Embryonic facial prominence (tissue), 1 donor: ENCODE data around the gene ZNF99.
"Not testable (repeated sequence)": the region's sequence is repeated elsewhere in the genome, so short reads cannot be mapped to it uniquely, and the experiment has no call there.

Experiments used
- DNase-seq: peaks from one replicate; pipeline ENCODE4 v3.0.0-alpha.2; 2016; ENCODE audit errors: extremely low spot score

The ZNF99 gene

DNA sequence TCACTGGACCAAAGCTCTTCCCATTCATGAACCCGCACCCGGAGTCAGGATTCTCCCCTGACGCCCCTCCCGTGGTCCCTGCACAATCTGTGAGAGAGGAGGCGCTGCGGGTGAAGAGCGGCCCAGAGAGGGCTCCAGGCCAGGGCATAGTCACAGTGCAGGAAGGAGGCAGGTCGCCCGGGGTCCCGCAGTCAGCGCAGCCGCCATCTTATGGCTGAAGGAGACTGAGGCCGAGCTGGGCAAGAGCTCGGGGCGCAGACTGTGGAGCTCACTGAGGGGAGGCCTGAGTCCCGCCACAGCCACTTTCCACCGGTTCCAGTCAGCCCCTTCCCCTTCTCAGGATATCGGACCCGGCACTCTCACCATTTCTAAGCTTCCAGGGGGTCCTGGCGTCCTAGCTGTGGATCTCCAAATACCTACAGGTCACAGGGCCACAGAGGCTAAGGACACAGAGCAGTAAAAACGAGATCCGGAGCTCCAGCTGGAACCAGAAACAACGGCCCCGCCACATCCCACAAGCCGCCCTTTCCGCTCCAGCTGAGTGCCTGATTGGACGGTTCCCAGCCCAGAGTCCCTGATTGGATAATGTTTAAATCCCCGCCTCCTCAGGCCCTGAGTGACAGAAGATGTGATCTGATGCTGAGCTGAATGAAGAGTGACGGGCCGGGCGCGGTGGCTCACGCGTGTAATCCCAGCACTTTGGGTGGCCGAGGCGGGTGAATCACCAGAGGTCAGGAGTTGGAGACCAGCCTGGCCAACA is at the start of gene ZNF99:
Gene ZNF99, minus strand, starts transcription at position 501 of the 760 bp plus-strand sequence. Its CDS starts 135 bp downstream, at position 366.
- DNase-seq, result peak; percentile 30

DNA sequence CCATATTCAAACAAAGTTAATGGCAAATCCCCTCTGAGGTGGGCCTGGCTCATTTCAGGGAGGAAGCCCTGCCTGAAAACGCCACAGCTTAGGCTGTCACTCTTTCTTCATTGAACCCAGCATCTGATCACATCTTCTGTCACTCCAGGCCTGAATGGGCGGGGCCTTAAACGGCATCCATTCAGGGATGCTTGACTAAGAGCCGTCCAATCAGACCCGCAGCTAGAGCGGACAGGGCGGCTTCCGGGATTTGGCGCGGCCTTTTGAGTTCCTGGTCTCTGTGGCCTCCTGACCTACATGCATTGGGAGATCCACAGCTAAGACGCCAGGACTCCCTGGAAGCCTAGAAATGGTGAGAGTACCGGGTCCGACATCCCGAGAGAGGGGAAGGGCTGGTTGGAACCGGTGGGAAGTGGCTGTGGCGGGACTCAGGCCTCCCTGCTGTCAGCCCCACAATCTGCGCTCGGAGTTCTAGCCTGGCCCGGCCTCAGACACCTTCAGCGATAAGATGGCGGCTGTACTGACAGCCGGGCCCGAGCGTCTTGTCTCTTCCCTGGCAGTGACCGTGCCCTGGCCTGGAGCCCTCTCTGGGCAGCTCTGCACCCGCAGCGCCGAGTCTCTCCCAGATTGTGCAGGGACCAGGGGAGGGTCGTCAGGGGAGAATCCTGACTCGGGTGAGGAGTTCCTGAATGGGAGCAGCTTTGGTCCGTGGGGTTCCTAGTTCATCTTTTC is 48.2 kb upstream of the ZNF99 start, which contains the start of gene ZNF723:
Gene ZNF723, plus strand, starts transcription at position 261 of the 732 bp plus-strand sequence. Its CDS starts 89 bp downstream, at position 350.
- DNase-seq, result no peak

DNA sequence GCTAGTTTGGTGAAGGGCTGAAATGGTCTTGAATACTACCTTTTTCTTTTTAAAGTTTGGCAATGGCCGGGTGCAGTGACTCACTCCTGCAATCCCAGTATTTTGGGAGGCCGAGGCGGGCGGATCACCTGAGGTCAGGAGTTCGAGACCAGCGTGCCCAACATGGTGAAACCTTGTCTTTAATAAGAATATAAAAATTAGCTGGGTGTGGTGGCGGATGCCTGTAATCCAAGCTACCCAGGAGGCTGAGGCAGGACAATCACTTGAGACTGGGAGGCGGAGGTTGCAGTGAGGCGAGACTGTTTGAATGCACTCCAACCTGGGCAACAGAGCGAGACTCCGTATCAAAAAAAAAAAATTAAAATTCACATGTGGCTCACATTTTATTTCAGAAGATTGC is 47.3 kb upstream of the ZNF99 start:
- no peak for DNase-seq

DNA sequence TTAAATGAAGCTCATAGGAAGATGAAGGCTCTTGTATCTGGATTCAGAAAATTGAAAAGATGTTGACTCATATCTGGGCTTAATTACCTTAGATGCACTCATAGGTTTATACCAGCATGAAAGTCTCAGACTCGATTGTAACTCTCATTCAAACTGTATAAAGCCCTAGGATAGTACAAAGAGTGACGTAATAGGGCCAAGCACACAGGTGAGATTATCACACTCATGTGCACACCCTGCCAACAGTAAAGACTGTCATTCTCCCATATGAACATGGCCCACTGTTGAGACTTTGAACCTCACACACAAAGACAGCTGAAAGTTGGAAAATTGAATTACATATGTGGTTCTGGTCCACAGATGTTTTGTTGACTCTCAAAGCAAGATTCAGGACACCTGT is 30.2 kb upstream of the ZNF99 start:
- DNase-seq, result no peak

DNA sequence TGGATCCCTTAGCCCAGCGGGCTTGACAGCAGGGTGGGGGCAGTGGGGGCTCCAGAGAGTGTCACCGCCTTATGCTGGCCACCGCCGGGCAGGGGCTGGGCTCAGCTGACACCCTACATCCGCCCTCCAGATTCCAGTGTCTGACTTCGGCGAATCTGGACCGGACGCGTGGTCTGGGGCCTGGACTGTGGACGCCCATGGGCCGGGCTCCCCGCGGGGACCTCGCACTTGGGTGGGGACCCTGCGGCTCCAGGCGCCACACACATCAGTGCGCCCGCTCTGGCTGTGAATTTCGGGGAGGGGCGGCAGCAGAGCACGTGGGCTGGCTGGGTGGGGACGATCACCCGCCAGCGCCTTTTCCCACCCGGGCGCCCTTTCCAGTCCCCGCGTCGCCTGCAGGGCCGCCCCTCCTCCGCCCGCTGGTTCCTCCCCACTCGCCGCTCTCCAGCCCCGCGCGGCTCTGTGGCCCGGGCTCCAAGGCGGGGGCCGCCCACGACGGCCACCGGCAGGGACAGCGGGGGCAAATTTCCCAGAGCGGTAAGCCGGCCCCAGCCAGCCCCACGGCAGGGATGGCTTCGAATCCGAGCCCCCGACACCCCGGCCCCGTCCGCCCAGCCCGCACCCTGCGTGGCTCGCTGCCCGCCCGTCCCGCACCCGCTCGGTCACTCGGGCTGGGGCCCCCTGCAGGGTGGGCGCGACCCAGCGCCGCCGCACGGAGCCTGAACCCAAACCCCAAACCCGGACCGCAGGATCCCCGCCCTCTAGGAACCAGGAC is 23.3 kb upstream of the ZNF99 start:
- DNase-seq, result no peak

DNA sequence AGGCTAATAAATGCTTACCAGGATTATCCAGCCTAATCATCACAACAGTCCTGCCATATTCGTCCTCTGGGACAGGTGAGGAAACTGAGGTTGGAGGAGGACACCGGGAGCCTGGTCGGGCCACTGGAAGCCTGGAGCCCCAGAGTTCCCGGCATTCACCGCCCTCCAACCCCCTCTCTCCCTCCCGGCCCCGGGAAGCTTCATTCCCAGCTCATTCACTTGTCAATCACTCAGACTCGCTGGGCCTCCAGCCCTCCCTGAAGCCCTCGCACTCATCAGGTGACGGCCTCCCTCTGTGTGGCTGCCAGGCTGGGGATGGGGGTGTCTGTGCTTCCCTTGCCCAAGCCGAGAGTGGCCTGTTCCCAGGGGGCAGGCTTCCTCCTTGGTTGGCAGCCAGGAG is 22.5 kb upstream of the ZNF99 start:
- DNase-seq, result no peak

DNA sequence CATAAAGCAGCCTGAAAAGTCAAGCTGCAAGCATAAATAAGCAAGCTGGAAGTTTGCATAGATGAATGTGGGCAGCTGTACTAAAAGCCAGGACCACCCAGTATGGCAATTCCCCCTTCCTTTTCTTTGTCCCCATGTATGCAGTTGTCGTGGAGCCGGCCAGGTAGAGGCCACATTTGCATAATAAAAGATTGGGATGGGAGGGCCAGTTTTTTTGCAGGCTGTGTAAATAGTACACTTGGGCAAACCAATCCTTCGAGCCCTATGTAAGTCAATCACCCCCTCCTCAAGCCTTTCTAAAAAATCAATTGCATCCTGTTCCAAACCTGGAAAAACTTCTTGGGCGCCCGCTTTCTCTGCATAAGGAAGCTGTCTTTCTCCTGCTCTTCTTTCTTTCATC is 13.1 kb upstream of the ZNF99 start:
- DNase-seq, result no peak

DNA sequence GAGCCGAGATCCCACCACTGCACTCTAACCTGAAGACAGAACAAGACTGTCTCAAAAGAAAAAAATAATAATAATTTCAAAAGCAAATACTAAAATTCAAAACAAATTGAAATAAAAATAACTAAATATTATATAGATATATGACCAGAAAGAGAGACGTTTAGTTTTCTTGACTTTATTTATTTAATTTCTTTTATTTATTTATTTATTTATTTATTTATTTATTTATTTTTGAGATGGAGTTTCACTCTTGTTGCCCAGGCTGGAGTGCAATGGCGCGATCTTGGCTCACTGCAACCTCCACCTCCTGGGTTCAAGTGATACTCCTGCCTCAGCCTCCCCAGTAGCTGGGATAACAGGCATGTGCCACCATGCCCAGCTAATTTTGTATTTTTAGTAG is 8.9 kb upstream of the ZNF99 start:
- DNase-seq, result not testable (repeated sequence)

DNA sequence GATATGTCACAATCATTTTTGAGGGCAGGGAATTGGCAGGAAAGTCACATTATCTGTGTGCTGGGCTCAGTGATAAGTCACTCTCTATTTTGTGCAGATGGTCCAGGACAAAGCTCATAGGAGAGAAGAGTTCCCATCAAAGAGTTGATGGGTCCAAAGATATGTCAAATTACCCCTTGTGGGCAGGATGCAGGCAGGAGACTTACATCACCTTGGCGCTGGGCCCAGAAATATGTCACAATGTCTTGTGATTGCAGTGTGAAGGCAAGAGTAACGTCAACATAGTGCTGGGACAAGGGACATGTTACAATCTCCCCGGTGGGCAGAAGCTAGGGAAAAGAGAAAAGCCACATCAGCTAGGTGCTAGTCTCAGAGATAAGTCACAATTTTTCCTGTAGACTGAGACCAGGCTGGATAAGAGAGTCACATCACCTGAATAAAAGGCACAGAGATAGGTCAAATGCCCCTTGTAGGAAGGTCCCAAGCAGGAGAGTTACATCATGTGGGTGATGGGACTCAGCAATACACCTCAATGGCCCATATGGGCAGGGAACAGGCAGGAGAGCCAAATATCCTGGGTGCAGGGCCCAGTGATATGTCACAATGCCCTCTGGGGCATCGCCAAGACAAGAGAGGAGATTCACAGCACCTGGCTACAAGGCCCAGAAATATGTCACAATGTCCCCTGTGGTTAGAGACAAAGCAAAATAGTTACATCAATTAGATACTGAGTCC is 47.9 kb downstream of the ZNF99 start:
- DNase-seq, result no peak

DNA sequence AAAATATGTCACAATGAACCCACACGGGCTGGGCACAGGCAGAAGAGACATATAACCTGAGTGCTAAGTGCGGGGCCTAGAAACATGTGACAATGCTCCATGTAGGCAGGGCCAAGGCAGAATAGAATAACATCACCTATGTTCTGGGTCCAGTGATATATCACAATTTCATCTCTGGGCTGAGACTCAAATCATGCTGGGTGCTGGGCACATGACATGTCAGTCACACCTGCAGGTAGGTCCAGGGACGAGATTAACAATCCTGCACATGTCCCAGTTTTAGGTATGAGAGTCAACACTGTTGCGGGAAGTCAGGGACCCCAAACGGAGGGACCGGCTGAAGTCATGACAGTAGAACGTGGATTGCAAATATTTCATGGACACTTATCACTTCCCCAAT is 50.3 kb downstream of the ZNF99 start:
- no peak for DNase-seq

DNA sequence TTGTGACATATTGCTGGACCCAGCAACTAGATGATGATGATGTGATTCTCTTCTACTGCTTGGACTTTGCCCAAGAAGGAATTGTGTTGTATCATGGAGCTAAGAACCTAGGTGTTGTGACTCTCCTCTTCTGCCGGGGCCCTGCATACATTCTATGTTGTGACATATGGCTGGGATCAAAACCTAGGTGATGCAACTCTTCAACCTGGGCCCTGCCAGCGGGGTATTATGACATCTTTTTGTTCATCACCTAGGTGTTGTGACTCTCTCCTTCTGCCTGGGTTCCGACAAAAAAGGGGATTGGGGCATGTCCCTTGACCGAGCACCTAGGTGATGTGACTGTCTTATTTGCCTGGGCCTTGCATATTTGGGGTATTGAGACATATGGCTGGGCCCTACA is 55.7 kb downstream of the ZNF99 start:
- not testable (repeated sequence) for DNase-seq

DNA sequence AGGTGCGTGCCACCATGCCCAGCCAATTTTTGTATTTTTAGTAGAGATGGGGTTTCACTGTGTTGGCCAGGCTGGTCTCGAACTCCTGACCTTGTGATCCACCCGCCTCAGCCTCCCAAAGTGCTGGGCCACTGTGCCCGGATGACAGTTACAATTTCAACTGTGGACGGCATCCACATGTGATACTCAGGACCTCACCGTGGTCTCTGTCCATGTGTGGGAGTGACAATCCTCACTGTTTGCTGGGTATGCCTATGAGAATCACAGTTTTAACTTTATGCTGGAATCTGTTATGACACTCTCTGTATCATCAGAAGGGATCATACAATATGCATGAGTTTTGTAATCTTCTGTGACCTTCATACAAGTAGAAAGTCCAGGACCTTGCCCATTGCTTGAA is 62.4 kb downstream of the ZNF99 start:
- DNase-seq, result not testable (repeated sequence)

DNA sequence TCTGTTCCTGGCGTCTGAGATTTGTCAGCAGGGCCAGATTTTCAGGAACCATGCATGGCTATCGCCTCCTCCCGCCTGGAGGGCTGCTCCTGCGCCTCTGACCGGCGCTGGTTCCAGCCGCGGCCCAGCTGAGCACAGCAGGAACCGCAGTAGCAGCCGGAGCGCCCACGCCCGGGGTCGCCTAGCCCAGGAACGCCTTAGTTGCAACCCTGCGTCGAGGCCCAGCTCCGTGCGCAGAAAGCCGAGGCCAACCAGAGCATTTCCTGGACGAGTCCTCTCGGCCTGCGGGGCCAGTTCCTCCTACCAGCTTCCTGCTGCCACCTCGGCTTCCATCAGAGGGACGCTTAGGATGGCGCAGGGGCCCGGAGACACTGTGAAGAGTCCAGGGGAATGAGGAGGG is 75.0 kb downstream of the ZNF99 start:
- DNase-seq, result no peak

DNA sequence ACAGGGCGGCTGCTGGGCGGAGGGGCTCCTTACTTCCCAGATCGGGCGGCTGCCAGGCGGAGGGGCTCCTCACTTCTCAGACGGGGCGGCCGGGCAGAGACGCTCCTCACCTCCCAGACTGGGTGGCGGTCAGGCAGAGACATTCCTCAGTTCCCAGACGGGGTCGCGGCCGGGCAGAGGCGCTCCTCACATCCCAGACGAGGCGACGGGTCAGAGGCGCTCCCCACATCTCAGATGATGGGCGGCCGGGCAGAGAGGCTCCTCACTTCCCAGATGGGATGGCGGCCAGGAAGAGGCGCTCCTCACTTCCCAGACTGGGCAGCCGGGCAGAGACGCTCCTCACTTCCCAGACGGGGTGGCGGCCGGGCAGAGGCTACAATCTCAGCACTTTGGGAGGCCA is 80.9 kb downstream of the ZNF99 start:
- not testable (repeated sequence) for DNase-seq

DNA sequence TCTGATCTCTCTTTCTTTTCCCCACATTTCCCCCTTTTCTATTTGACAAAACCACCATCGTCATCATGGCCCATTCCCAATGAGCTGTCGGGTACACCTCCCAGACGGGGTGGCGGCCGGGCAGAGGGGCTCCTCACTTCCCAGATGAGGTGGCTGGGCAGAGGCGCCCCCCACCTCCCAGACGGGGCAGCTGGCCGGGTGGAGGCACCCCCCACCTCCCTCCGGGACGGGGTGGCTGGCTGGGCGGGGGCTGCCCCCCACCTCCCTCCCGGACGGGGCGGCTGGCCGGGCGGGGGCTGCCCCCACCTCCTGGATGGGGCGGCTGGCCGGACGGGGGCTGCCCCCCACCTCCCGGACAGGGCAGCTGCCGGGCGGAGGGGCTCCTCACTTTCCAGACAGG is 81.3 kb downstream of the ZNF99 start:
- not testable (repeated sequence) for DNase-seq
